Breast epithelium (tissue), 4 donors: ENCODE data around the gene VWA2. TPM values are rescaled to one million over a fixed set of nuclear protein-coding genes. Genes with fewer than 3 reads are reported as not detected.

Experiments
- DNase-seq, 2 donors: peaks; one replicate each; pipeline ENCODE4 v3.0.0-alpha.2; 2019; ENCODE audit warnings: low spot score in 2 of 2
- H3K27ac ChIP-seq, 2 donors: fragments of 200-600 bp; sonication (generic) in 1 of 2; one replicate each; pipeline ENCODE4 v1.5.1; 2016 to 2019; ENCODE audit warnings: mild to moderate bottlenecking in 1 of 2
- H3K27me3 ChIP-seq, 2 donors: fragments of 200-600 bp; sonication (generic) in 1 of 2; one replicate each; pipeline versions ENCODE4 v1.5.1 to v1.6.0; 2017 to 2019; ENCODE audit warnings: control low read depth in 1 of 2, mild to moderate bottlenecking in 1 of 2
- H3K36me3 ChIP-seq: fragments of 200-600 bp; one replicate; pipeline ENCODE4 v1.5.1; 2019
- H3K4me1 ChIP-seq, 2 donors: fragments of 200-600 bp; sonication (generic); one replicate each; pipeline ENCODE4 v1.5.1; 2016 to 2019; ENCODE audit warnings: control low read depth in 1 of 2
- H3K4me3 ChIP-seq, 3 donors: fragments of 200-600 bp; sonication (generic); 1 replicate in 2 of 3; 2 replicates in 1 of 3; pipeline ENCODE4 v1.5.1; 2016 to 2019; ENCODE audit warnings: mild to moderate bottlenecking in 3 of 3, moderate library complexity in 2 of 3
- H3K9me3 ChIP-seq, 2 donors: fragments of 200-600 bp; sonication (generic) in 1 of 2; one replicate each; pipeline ENCODE4 v1.5.1; 2016 to 2019; ENCODE audit warnings: control low read depth in 1 of 2
- POLR2A ChIP-seq: fragments of 450-650 bp; IDR thresholded peaks from one replicate; pipeline ENCODE4 v1.6.1; 2016; ENCODE audit warnings: antibody characterized with exemption, mild to moderate bottlenecking, moderate library complexity
- POLR2AphosphoS5 ChIP-seq, 3 donors: sonication (generic); formaldehyde crosslinking; IDR thresholded peaks; one replicate each; pipeline ENCODE4 v1.6.1; 2017; ENCODE audit warnings: antibody characterized with exemption in 3 of 3
- intact Hi-C: fragments of 100-400 bp; cut with DNase I; formaldehyde crosslinking; loops from one replicate; pipeline ENCODE4 v1.15.1; 2023; ENCODE audit warnings: low total_unique reads
- total RNA-seq, 3 donors: library from RNA; depleted of rRNA; stranded (reverse); fragments of >200 nt; gene quantifications; one replicate each; pipeline ENCODE4 v1.1.0, GENCODE V29; 2016
- TF ChIP-seq, protein P1 (sequence below), 3 donors: fragments of 450-650 bp; IDR thresholded peaks; one replicate each; pipeline ENCODE4 v1.5.1; 2016 to 2017; ENCODE audit warnings: antibody characterized with exemption in 3 of 3, mild to moderate bottlenecking in 3 of 3, moderate library complexity in 3 of 3

VWA2 gene
- total RNA-seq, 3 donors from 2014 or later: 0.48 to 18.7 (median 8.0) TPM

DNA sequence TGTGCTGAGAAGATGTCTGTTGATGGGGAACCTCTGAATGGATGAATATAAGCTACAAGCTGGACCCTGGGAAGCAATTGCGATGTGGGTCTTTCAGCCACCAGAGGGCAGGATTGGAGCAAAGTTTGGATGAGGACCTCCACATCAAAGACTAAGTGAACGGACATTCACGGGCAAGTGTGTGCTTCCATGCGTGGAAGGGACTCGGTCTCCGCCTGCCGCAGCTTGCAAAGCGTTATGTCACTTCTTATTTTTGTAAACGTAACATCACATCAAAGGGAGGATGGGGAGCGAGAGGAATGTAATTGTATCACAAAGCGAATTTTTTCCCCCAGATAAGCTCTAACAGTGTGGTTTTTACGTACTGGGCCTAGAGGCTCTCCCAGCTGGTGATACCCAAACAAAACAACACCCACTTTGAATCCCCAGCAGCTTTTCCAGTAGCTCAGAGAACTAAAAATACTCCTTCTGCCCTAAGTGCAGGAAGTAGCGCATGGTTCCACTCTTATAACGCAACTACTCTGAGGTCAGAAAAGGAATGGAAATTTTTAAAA lies 65.0 kb downstream of the VWA2 start:
- peak; percentile 74 to 75 for DNase-seq
- peak overlapping the region in 1 of 2 donors; percentile 13 for H3K27ac ChIP-seq
- no peaks in the 10 kb centered on the region for H3K27me3 ChIP-seq
- intact Hi-C loops: no loop called here
- H3K4me3 ChIP-seq: peak overlapping the region; percentile 10 to 36 (median 20)
- H3K9me3 ChIP-seq: no peaks in the 10 kb centered on the region
- TF ChIP-seq POLR2AphosphoS5 (IDR thresholded peaks at IDR 0.05) (peak in 1 of 3 donors; percentile 50), POLR2A (no peak)
- TF ChIP-seq, protein P1, sequence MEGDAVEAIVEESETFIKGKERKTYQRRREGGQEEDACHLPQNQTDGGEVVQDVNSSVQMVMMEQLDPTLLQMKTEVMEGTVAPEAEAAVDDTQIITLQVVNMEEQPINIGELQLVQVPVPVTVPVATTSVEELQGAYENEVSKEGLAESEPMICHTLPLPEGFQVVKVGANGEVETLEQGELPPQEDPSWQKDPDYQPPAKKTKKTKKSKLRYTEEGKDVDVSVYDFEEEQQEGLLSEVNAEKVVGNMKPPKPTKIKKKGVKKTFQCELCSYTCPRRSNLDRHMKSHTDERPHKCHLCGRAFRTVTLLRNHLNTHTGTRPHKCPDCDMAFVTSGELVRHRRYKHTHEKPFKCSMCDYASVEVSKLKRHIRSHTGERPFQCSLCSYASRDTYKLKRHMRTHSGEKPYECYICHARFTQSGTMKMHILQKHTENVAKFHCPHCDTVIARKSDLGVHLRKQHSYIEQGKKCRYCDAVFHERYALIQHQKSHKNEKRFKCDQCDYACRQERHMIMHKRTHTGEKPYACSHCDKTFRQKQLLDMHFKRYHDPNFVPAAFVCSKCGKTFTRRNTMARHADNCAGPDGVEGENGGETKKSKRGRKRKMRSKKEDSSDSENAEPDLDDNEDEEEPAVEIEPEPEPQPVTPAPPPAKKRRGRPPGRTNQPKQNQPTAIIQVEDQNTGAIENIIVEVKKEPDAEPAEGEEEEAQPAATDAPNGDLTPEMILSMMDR (IDR thresholded peaks at IDR 0.05): peak; percentile 68 to 80 (median 79)
- no peaks in the 10 kb centered on the region for H3K4me1 ChIP-seq
- H3K36me3 ChIP-seq: no peaks in the 10 kb centered on the region

DNA sequence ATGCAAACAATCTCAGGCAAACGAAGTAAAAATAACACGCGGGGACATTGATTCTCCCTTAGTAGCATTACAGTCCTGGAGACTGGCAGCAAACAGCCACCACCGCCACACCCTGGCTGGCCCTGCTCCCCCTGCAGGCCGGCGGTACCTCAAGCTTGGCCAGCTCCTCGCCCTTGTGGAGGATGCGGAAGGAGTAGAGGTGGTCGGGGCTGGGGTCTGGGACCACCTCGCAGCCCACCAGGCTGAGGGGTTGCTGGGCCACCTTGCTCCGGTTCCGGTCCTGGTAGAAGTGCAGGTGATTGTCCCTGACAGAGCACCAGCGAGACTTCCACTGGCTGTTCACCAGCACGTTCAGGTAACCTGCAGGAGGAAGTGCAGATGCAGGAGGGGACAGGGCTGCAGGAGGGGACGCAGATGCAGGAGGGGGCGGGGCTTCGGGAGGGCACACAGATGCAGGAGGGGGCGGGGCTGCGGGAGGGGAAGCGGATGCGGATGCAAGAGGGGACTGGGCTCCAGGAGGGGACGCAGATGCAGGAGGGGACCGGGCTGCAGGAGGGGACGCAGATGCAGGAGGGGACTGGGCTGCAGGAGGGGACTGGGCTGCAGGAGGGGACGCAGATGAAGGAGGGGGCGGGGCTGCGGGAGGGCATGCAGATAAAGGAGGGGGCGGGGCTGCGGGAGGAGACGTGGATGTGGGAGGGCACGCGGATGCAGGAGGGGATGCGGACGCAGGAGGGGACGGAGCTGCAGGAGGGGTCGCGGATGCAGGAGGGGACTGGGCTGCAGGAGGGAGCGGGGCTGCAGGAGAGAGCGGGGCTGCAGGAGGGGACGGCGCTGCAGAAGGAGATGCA lies 65.7 kb downstream of the VWA2 start:
- no peak for DNase-seq
- H3K27me3 ChIP-seq: no peaks in the 10 kb centered on the region
- H3K4me3 ChIP-seq: peak overlapping the region; percentile 10 to 36 (median 20)
- H3K27ac ChIP-seq: peak overlapping the region in 1 of 2 donors; percentile 13
- intact Hi-C loops: no loop called here
- H3K36me3 ChIP-seq: no peaks in the 10 kb centered on the region
- no peak for TF ChIP-seq POLR2A
- TF ChIP-seq, protein P1 (IDR thresholded peaks at IDR 0.05): peak in 1 of 3 donors; percentile 16
- no peaks in the 10 kb centered on the region for H3K4me1 ChIP-seq
- H3K9me3 ChIP-seq: no peaks in the 10 kb centered on the region

DNA sequence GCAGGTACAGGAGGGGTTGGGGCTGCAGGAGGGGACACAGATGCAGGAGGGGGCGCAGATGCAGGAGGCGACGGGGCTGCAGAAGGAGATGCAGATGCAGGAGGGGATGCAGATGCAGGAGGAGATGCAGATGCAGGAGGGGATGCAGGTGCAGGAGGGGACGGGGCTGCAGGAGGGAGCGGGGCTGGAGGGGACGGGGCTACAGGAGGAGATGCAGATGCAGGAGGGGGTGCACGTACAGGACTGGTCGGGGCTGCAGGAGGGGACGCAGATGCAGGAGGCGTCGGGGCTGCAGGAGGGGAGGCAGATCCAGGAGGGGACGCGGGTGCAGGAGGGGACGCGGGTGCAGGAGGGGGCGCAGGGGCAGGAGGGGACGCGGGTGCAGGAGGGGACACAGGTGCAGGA lies 66.5 kb downstream of the VWA2 start:
- no peak for DNase-seq
- no peak for TF ChIP-seq POLR2A
- TF ChIP-seq POLR2AphosphoS5 (IDR thresholded peaks at IDR 0.05): no peak
- TF ChIP-seq, protein P1 (IDR thresholded peaks at IDR 0.05): no peak
- no peaks in the 10 kb centered on the region for H3K36me3 ChIP-seq
- no peaks in the 10 kb centered on the region for H3K27me3 ChIP-seq
- intact Hi-C loops: no loop called here
- no peak overlapping the region for H3K27ac ChIP-seq
- no peak overlapping the region for H3K4me3 ChIP-seq
- no peaks in the 10 kb centered on the region for H3K9me3 ChIP-seq
- no peaks in the 10 kb centered on the region for H3K4me1 ChIP-seq

DNA sequence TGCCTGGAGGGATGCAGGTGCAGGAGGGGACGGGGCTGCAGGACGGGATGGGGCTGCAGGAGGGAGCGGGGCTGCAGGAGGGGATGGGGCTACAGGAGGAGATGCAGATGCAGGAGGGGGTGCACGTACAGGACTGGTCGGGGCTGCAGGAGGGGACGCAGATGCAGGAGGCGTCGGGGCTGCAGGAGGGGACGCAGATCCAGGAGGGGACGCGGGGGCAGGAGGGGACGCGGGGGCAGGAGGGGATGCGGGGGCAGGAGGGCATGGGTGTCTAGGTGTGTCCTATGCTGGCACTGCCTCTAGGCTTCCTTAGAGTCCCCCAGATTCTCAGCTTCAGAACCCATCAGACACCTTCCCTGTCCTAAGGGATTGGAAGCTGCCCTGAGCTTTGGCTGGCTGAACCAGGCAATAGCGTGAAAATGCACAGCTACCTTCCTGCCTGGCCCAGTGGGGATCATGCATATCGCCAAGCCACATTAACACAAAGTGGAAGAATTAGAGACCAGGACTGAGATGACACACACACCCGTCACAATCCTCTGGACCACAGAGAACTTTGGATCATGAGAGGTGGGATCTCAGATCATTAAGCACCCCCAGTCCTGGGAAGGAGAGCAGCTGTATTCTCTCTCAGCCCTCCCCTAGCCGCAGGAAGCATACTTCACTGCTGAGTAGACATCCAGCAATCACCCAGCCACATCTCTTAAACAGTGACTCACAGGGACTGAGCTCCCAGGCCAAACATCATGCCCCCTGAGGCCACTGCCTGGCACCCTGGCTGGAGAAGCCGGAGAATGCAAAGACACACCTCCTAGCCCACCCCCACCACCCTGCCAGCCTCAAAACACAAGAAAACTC lies 67.3 kb downstream of the VWA2 start:
- Histone ChIP-seq H3K36me3 (no peaks in the 10 kb centered on the region), H3K4me3 (no peak overlapping the region), H3K4me1 (no peaks in the 10 kb centered on the region), H3K27ac (no peak overlapping the region), H3K27me3 (no peaks in the 10 kb centered on the region), H3K9me3 (no peaks in the 10 kb centered on the region)
- no peak for DNase-seq
- intact Hi-C loops: no loop called here
- TF ChIP-seq POLR2A (no peak), POLR2AphosphoS5 (IDR thresholded peaks at IDR 0.05) (no peak)
- TF ChIP-seq, protein P1 (IDR thresholded peaks at IDR 0.05): no peak
